Measurements from ENCODE around the gene GTPBP1.

The GTPBP1 gene

DNA sequence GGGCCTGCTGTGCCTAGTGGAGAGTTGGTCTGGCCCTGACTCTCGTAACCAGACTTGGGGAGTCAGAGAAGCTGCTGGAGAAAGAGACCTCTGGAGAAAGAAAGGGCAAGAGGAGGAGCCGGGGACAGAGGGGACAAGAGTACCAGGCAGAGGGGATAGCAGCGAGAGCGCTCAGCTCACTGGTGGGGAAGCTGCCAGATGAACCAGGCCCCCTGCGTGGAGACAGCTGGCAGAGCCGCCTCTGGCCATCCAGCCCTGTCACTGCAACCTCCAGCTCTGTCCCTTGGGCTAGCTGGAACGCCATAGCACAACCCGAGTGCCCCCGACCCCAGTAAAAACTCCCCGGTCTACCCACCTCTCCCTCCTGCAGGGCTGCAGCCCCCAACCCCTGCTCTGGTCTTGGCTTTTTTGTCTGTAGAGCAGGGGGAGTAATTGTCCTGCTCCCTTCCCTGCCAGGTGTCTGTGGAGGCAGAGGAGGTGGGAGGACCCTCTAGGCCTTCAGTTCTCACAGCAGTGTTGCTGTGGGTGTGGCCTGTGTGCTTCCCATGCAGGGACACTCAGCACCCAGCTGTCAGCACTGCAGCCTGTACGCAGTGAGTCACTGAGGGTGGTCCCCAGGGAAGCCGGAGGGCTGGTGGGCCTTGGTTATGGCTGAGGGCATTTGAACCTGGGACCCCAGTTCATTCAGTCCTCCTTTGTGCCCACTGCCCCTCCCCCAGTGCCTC, 54.9 kb downstream of the GTPBP1 start:
- DNase-seq (ENCODE audit: low spot score), result no peak

DNA sequence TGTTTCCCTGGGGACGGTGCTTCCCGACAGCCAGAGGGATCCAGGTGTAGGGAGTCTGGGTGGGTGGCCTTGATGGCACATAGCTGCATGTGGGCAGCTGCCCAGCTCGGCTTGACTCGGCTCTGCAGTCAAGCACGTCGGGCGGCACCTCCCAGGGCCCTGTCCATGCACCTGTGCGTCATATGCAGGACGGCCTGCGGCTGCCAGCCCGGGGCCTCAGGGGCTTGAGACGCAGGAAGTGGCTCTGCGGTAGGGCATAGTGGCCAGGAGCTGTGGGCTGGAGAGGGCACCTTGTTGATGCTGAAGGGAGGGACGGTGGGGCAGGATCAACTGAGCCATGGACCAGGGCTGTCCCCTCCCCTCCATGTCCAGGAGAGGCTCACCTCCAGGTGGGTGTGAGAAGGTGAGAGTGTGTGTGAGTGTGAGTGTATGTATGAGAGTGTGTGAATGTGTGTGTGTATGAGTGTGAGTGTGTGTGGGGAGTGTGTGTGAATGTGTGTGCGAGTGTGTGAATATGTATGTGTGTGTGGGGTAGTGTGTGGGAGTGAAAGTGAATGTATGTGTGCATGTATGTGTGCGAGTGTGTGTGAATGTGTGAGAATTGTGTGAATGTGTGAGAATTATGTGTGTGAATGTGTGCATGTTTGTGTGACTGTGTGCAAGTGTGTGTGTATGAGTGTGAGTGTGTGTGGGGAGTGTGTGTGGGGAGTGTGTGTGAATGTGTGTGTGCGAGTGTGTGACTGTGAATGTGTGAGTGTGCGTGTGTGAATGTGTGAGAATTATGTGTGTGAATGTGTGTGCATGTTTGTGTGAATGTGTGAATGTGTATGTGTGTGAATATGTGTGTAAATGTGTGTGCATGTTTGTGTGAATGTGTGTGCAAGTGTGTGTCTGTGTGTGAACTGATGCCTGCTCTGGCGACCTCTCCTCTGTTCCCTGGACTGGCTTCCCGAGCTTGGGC, 55.7 kb downstream of the GTPBP1 start:
- DNase-seq (ENCODE audit: low spot score), result no peak

GRCh38 chr22:38762551-38762983, 56.8 kb downstream of the GTPBP1 start:
- DNase-seq (ENCODE audit: low spot score), result no peak

- peak; percentile 89 for DNase-seq (ENCODE audit: low spot score)
Observed at GRCh38 chr22:38766076-38766777, 60.5 kb downstream of the GTPBP1 start.

DNA sequence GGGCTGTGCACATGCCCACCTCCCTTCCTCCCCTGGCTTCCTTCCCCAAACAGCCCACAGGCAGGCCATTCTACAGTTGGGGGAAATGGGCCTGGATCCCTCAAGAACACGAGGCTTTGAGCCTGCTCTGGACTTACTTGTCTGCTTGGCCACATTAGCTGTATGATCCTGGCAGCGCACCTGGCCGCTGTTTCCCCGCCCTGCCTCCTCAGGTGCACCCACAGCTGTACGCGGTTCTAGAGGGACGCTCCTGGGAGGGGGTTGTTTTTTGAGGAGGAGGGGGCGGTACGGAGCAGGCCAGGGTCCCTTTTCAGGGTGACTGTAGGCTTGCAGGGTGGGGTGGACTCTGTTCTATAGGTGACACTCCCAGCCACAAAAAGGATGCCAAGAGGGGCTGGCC, 61.6 kb downstream of the GTPBP1 start:
- DNase-seq (ENCODE audit: low spot score), result no peak

GRCh38 chr22:38768036-38768435, 62.3 kb downstream of the GTPBP1 start:
- no peak for DNase-seq (ENCODE audit: low spot score)

GRCh38 chr22:38770257-38770949, 64.7 kb downstream of the GTPBP1 start:
- no peak for DNase-seq (ENCODE audit: low spot score)

- DNase-seq (ENCODE audit: low spot score), result no peak
Observed at GRCh38 chr22:38772623-38772873, 66.8 kb downstream of the GTPBP1 start.

GRCh38 chr22:38773363-38773946, 67.7 kb downstream of the GTPBP1 start:
- no peak for DNase-seq (ENCODE audit: low spot score)

- DNase-seq (ENCODE audit: low spot score), result no peak
Observed at GRCh38 chr22:38774496-38775166, 68.9 kb downstream of the GTPBP1 start.

DNA sequence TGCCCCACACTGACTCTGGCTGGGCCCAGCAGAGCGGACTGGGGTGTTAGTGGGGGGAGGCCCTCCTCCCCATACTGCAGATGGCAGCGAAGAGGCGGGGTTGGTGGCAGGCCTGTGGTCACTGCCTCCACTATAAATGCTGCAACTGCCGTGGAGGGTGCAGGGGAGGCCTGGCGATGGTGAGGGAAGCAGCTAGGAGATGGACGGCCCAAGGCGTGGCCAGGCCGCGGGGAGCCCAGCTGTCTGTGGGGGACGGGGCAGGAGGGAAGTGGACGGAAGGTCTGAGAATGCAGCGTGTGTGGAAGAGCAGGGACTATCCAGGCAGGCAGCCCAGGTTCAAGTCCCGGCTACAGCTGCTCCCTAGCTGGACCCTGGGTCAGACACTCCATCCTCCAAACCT, 69.9 kb downstream of the GTPBP1 start:
- DNase-seq (ENCODE audit: low spot score), result no peak

GRCh38 chr22:38776086-38776485, 70.3 kb downstream of the GTPBP1 start:
- no peak for DNase-seq (ENCODE audit: low spot score)

- DNase-seq (ENCODE audit: low spot score), result no peak
Observed at GRCh38 chr22:38777087-38777671, 71.4 kb downstream of the GTPBP1 start.

DNA sequence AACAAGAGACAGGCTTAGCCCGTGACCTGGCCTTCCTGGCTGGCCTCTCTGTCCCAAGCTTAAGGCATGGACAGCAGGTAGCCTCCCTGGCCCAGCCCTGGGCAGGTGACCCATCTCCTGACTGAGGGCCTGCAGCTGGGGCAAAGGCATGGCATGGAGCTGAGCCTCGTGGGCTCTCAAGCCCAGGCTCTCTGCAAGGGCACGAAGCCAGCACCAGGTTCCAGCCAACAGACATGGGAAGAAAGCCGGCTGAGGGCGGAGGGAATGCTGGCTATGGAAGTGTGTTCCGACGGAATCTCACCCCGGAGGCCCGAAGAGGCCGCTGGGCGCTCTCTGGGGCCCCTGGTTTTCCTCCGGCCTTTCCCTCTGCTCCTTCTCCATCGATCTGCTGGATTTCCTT, 75.3 kb downstream of the GTPBP1 start:
- DNase-seq (ENCODE audit: low spot score), result no peak

GRCh38 chr22:38782402-38783094, 76.8 kb downstream of the GTPBP1 start:
- DNase-seq (ENCODE audit: low spot score), result no peak
